ENCODE results near the gene MRPL18. TPM values are rescaled to one million over a fixed set of nuclear protein-coding genes. Genes with fewer than 3 reads are reported as not detected.

The MRPL18 gene
- polyA plus RNA-seq, 1 donor from 2014 or later = 105 TPM

- H3K27ac ChIP-seq (ENCODE audit: low read length) = no peak overlapping the region
- no peak overlapping the region for H3K9ac ChIP-seq (ENCODE audit: low read length)
- no peak overlapping the region for H3K4me2 ChIP-seq (ENCODE audit: low read length)
- no peak for TF ChIP-seq TAF1 (IDR thresholded peaks at IDR 0.05; ENCODE audit: low read depth)
- TF ChIP-seq POLR2AphosphoS5 (IDR thresholded peaks at IDR 0.05) = no peak
- TF ChIP-seq, protein P1, sequence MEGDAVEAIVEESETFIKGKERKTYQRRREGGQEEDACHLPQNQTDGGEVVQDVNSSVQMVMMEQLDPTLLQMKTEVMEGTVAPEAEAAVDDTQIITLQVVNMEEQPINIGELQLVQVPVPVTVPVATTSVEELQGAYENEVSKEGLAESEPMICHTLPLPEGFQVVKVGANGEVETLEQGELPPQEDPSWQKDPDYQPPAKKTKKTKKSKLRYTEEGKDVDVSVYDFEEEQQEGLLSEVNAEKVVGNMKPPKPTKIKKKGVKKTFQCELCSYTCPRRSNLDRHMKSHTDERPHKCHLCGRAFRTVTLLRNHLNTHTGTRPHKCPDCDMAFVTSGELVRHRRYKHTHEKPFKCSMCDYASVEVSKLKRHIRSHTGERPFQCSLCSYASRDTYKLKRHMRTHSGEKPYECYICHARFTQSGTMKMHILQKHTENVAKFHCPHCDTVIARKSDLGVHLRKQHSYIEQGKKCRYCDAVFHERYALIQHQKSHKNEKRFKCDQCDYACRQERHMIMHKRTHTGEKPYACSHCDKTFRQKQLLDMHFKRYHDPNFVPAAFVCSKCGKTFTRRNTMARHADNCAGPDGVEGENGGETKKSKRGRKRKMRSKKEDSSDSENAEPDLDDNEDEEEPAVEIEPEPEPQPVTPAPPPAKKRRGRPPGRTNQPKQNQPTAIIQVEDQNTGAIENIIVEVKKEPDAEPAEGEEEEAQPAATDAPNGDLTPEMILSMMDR (IDR thresholded peaks at IDR 0.05; ENCODE audit: poor library complexity, severe bottlenecking) = no peak
- no peak for TF ChIP-seq REST (IDR thresholded peaks at IDR 0.05; ENCODE audit: borderline replicate concordance)
- TF ChIP-seq RAD21 (conservative IDR thresholded peaks at IDR 0.05) = no peak
- no peak for TF ChIP-seq MXI1 (conservative IDR thresholded peaks at IDR 0.05; ENCODE audit: poor library complexity, severe bottlenecking)
- no peak for TF ChIP-seq EP300 (conservative IDR thresholded peaks at IDR 0.05; ENCODE audit: poor library complexity, severe bottlenecking)
- H4K20me1 ChIP-seq (ENCODE audit: insufficient read depth) = no peaks in the 10 kb centered on the region
- H3K79me2 ChIP-seq (replicated peaks; ENCODE audit: insufficient read depth, low read length) = no peaks in the 10 kb centered on the region
- H3K9me3 ChIP-seq (ENCODE audit: low read length) = no peaks in the 10 kb centered on the region
- no peaks in the 10 kb centered on the region for H3K27me3 ChIP-seq (ENCODE audit: insufficient read depth, low read depth, low read length)
- H3K4me3 ChIP-seq (ENCODE audit: low read length) = no peak overlapping the region
- H3K9me2 ChIP-seq (ENCODE audit: insufficient read depth, low read length) = no peaks in the 10 kb centered on the region
- no peak overlapping the region for H2AFZ ChIP-seq (ENCODE audit: low read depth, low read length)
- no peaks in the 10 kb centered on the region for H3K36me3 ChIP-seq (ENCODE audit: insufficient read depth, low read length)
- no peaks in the 10 kb centered on the region for H3F3A ChIP-seq (ENCODE audit: insufficient read depth, low read length, poor library complexity, severe bottlenecking)
Measured at GRCh38 chr6:159826004-159826403, 35.7 kb downstream of the MRPL18 start.

DNA sequence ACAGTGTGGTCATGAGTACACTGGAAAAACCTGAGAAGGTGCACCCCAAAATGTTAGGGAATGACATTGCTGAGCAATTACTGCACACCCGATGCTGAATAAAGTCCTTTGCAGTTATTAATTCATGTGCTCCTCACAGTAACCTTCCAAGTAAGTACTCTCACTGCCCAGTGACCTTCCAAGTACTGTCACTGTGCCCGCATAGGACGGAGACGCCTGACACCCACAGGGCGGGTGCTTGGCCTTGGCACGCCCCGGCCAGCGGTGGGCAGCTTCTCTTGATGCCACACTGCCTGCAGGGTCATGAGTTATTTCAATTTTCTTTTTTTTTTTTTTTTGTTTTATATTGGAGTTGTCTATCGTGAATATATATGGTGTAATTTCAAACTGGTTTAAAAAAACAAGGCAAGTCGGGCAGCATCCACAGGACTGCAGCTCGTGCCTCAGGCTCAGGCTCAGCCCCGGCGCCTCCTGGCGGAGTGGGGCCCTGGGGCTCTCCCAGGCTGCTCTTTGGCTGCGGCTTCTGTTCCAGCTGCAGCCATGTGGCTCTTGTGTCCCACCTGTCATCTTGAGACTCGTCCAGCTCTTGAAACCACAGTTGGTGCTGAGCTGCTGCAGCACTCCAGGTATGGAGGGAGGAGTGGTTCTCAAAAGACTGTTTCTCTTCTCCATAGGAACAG lies 36.8 kb downstream of the MRPL18 start:
- H3K9ac ChIP-seq (ENCODE audit: low read length) = no peak overlapping the region
- no peak overlapping the region for H2AFZ ChIP-seq (ENCODE audit: low read depth, low read length)
- no peaks in the 10 kb centered on the region for H3F3A ChIP-seq (ENCODE audit: insufficient read depth, low read length, poor library complexity, severe bottlenecking)
- no peak overlapping the region for H3K27ac ChIP-seq (ENCODE audit: low read length)
- no peaks in the 10 kb centered on the region for H3K27me3 ChIP-seq (ENCODE audit: insufficient read depth, low read depth, low read length)
- no peaks in the 10 kb centered on the region for H3K9me2 ChIP-seq (ENCODE audit: insufficient read depth, low read length)
- no peaks in the 10 kb centered on the region for H3K9me3 ChIP-seq (ENCODE audit: low read length)
- no peaks in the 10 kb centered on the region for H3K79me2 ChIP-seq (replicated peaks; ENCODE audit: insufficient read depth, low read length)
- H3K4me2 ChIP-seq (ENCODE audit: low read length) = no peak overlapping the region
- TF ChIP-seq RAD21 (conservative IDR thresholded peaks at IDR 0.05) (no peak), POLR2AphosphoS5 (IDR thresholded peaks at IDR 0.05) (no peak), SMC3 (conservative IDR thresholded peaks at IDR 0.05; ENCODE audit: poor library complexity) (no peak), EP300 (conservative IDR thresholded peaks at IDR 0.05; ENCODE audit: poor library complexity, severe bottlenecking) (no peak), MXI1 (conservative IDR thresholded peaks at IDR 0.05; ENCODE audit: poor library complexity, severe bottlenecking) (no peak)
- TF ChIP-seq, protein P1 (IDR thresholded peaks at IDR 0.05; ENCODE audit: poor library complexity, severe bottlenecking) = no peak
- no peak overlapping the region for H3K4me3 ChIP-seq (ENCODE audit: low read length)
- no peaks in the 10 kb centered on the region for H4K20me1 ChIP-seq (ENCODE audit: insufficient read depth)
- H3K36me3 ChIP-seq (ENCODE audit: insufficient read depth, low read length) = no peaks in the 10 kb centered on the region
